G401 (cell line): ENCODE results near the gene TICRR. TPM values are rescaled to one million over a fixed set of nuclear protein-coding genes. Genes with fewer than 3 reads are reported as not detected.

Experiments used
- DNase-seq: peaks from one replicate; pipeline ENCODE4 v3.0.0-alpha.2; 2015; ENCODE audit warnings: low spot score
- in situ Hi-C: cut with HindIII; loops from 2 replicates; pipeline ENCODE4 v1.10.0; 2016; ENCODE audit warnings: low sequenced_read_pairs, mixed read lengths
- total RNA-seq: library from RNA; depleted of rRNA; stranded (reverse); fragments of >200 nt; shearing (Covaris generic); gene quantifications from 2 replicates; pipeline ENCODE4 v1.2.3, GENCODE V29; 2014

The TICRR gene
- total RNA-seq, 1 experiment from 2014 or later, result 7.3 TPM

- no peak for DNase-seq
- in situ Hi-C loops, result no loop called here
Observed at GRCh38 chr15:89616228-89616627, 41.0 kb downstream of the TICRR start.

DNA sequence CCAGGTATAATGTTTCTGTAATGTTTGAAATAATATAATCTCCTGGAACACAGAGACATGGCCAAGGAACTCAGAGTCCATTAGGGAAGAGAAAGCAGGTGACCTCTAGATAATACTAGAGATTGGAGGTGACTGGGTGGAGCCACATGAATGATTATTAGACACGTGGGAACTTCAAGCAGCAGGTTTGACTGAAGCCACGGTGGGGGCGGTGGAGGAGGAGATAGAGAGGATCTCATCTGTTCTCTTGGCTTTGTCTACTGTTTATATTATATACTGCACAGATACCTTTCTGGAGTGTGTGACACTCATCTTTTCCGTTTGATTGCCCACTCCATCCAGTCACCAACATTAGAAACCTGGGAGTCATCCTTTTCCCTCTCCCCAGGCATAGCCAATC is 46.3 kb downstream of the TICRR start:
- no peak for DNase-seq
- in situ Hi-C loops, result no loop called here

DNA sequence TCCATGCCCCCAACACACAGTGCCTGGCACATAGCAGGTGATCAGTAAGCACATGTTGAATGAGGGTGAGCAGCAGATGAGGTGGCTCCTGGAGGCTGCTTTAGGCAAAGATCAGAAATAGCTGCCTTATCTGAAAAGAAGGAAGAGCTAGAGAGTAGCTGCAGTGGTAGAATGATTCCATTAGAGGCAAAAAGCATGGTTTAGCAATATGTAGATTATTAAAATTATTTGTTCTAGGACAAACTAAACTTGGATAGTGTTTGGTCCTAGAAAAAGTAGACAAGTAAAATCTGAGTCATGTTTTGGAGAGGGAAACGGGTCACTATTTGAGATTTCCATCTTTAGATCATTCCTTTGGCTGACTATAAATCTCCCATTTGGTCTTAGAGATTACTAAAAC is 47.9 kb downstream of the TICRR start:
- DNase-seq, result no peak
- in situ Hi-C loops, result no loop called here

- no peak for DNase-seq
- in situ Hi-C loops, result no loop called here
Observed at GRCh38 chr15:89625716-89626115, 50.4 kb downstream of the TICRR start.

GRCh38 chr15:89627256-89627970 is 52.1 kb downstream of the TICRR start:
- DNase-seq, result no peak
- in situ Hi-C loops, result no loop called here

- no peak for DNase-seq
- in situ Hi-C loops, result no loop called here
Observed at GRCh38 chr15:89628301-89628700, 53.0 kb downstream of the TICRR start.

DNA sequence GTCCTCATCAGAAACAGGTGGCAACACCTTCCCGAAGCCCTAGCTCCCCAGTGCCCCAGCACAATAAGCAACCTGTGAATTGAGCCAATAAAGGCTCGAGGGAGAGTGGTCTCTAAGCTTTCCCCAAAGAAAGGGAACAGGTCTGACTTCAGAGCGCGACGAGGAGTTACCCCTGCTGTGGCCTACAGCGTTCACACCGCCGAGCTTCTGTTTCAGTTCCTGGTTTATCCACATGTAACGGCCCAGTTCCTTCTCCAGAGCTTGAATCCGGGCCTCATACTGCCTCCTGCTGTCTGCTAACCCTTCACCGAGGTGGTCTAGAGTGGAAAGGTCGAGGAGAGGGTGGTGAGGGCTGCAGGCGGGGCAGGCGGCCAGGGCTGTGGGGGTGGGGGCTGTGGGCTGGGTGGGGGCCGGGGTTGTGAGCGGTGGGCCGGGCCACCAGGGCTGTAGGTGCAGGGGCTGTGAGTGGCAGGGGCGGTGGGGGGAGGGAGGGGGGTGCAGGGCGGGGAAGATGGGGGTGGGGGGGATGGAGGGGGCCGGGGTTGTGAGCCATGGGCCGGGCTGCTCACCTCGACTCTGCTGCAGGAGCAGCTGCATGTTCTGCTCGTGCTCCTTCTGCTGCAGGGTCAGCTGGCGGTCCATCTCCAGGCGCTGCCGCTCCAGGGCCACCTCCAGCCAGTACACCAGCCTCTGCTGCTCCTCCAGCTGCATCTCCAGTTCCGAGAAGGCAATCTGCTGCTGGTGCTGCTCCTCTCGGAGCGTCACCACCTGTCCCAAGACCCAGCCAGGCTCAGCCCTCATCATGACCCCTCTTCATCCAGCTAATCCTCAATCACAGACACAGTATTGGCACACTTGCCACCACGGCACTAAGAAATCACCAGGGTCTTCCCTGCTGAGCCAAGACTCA is 53.8 kb downstream of the TICRR start:
- in situ Hi-C loops, result no loop called here
- DNase-seq, result no peak

- DNase-seq, result no peak
- in situ Hi-C loops, result no loop called here
Observed at GRCh38 chr15:89629829-89630228, 54.6 kb downstream of the TICRR start.

- DNase-seq, result no peak
- in situ Hi-C loops, result no loop called here
Observed at GRCh38 chr15:89630260-89630659, 55.0 kb downstream of the TICRR start.

- in situ Hi-C loops, result no loop called here
Observed at GRCh38 chr15:89630974-89631901, 56.0 kb downstream of the TICRR start.

GRCh38 chr15:89631902-89632264 is 56.6 kb downstream of the TICRR start:
- no peak for DNase-seq
- in situ Hi-C loops, result no loop called here

More at GRCh38 chr15:89630974-89631901, 56.0 kb downstream of the TICRR start:
- DNase-seq, result no peak

- in situ Hi-C loops, result no loop called here
- no peak for DNase-seq
Observed at GRCh38 chr15:89632563-89633430, 57.5 kb downstream of the TICRR start.

DNA sequence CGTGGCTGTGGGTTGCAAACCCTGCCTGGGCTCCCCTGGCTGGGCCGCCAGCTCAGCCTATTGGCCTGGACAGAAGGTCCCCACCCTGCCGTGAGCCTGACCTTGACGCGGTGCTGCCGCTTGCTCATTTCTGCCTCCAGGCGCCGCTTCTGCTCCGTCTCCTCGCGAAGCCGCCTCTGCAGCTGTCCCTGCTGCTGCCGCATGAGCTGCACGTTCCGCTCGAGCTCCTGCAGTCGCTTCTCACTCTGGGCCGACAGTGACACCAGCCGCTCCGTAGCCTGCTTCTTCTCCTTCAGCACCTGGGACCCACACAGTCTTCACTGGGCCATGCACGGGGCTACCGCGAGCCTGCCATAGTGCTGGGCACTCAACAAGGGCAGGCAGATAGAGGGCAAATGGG is 58.3 kb downstream of the TICRR start:
- DNase-seq, result no peak
- in situ Hi-C loops, result no loop called here

GRCh38 chr15:89640245-89640644 is 65.0 kb downstream of the TICRR start:
- in situ Hi-C loops, result no loop called here

DNA sequence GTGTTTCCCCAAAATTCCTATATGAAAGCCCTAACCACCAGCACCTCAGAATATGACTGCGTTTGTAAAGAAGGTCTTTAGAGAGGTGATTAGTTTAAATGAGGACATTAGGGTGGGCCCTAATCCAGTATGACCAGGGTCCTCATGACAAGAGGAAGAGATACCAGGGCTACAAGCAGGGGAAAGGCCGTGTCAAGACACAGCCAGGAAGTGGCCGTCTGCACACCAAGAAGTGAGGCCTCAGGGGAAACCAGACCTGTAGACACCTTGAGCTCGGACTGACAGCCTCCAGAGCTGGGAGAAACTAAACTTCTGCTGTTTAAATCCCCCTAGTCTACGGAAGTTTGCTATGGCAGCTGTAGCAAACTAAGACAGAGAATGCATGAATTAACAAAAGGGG is 65.8 kb downstream of the TICRR start:
- in situ Hi-C loops, result no loop called here
- DNase-seq, result no peak

More at GRCh38 chr15:89640245-89640644, 65.0 kb downstream of the TICRR start:
- DNase-seq, result no peak

DNA sequence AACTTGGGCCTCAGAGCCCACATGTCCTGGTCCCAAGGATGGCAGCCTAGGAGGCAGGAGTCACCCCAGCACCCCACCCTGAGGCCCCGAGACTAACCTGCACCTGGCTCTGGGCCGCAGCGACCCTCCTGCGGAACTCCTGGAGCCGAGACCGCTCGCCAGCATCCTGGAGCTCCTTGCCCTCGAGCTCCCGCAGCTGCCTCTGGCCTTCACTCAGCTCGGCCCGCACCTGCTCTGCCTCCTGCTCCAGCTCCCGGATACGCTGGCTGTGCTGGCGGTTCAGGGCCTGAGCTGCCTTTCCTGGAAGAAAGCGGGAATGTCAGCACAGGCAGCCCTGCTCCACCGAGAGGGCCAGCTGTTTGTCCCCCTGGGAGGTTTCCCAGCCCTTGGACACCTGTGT is 66.8 kb downstream of the TICRR start:
- no peak for DNase-seq
- in situ Hi-C loops, result no loop called here

DNA sequence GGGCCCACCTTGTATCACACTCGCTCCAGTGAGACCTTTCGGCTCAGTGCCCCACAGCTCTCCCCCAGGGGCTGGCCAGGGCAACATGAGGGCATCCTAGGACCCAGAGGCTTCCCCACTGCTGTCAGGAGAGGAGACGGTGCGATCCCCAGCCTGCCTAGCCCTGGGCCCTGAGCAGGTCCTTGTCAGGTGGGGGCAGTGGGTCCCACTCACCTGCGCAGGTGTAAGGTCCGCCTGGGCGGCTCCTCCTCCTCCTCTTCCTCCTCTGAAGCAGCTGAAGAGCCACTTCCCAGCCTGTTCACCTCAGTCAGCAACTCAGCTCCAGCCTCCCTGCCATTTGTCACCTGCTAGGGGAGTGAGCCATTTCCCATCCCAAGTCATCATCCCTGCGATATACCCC is 70.4 kb downstream of the TICRR start:
- in situ Hi-C loops, result no loop called here
- DNase-seq, result no peak

DNA sequence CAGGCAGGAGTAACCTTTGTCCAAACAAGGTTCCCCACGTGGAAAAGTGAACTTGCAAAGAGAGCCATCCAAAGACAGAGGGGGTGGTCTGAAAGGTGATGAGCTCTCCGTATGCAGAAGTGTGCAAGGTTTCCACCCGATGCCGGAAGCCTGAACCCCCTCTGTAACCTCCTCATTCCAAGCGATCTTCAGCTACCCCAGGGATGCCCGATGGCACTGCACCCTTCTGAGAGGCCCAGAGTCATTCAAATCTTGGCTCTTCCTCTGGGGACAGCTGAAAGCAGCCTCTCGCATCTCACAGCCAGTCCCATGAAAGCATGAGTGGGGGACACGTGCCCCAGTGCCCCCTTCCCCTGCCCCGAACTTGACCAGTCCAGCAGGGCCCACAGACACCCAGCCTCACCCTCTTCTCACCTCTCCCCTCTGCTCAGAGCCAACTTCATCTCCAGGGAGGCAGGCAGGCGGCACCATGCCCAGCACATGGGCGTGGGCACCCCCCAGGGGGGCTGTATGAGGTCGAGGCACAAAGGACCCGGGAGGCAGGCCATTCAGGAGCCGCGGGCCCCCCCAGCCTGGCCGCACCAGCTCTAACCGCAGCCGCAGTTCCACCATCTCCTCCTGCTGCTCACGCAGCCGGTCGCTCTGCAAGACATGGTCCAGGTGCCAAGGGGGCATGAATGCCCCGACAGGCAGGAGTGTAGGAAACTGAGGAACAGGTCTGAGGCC is 71.3 kb downstream of the TICRR start:
- no peak for DNase-seq
- in situ Hi-C loops, result no loop called here
